ENCODE measurements around the gene LILRB5.
"Not testable (repeated sequence)": the region's sequence is repeated elsewhere in the genome, so short reads cannot be mapped to it uniquely, and the experiment has no call there.

GRCh38 chr19:54242646-54243045 is 14.4 kb downstream of the LILRB5 start, which contains the start of gene LILRA6:
- TF ChIP-seq CTCF (IDR thresholded peaks at IDR 0.05); HMGXB4 (CRISPR knock-in tag; IDR thresholded peaks at IDR 0.05); NR3C1 (CRISPR knock-in tag; conservative IDR thresholded peaks at IDR 0.05; ENCODE audit: low read depth); TEAD4 (CRISPR knock-in tag; IDR thresholded peaks at IDR 0.05); FOXP4 (CRISPR knock-in tag; IDR thresholded peaks at IDR 0.05); MAX (CRISPR knock-in tag; IDR thresholded peaks at IDR 0.05); NFE2L1 (CRISPR knock-in tag; IDR thresholded peaks at IDR 0.05); CBFB (CRISPR knock-in tag; IDR thresholded peaks at IDR 0.05; ENCODE audit: low read depth); ATF3 (CRISPR knock-in tag; conservative IDR thresholded peaks at IDR 0.05); MXD4 (CRISPR knock-in tag; IDR thresholded peaks at IDR 0.05; ENCODE audit: borderline replicate concordance): not testable (repeated sequence)
